SU-DHL-6 (cell line): ENCODE measurements around the gene IL1RL2.

ENCODE experiments used
- H2AFZ ChIP-seq: fragments of 200-600 bp; sonication (generic); 2 replicates; pipeline ENCODE4 v1.6.1; 2014; ENCODE audit warnings: low read depth, mild to moderate bottlenecking, moderate library complexity, mixed read lengths, antibody characterized with exemption, low read length; ENCODE audit not compliant: severe bottlenecking
- H3F3A ChIP-seq: fragments of 200-600 bp; shearing (Covaris generic); 2 replicates; pipeline ENCODE4 v1.6.0; 2016; ENCODE audit warnings: antibody characterized with exemption, mild to moderate bottlenecking; ENCODE audit not compliant: insufficient read depth
- H3K27ac ChIP-seq: fragments of 200-600 bp; sonication (generic); 2 replicates; pipeline ENCODE4 v1.5.1; 2016; ENCODE audit warnings: low read depth, mild to moderate bottlenecking, low read length, moderate library complexity, mixed read lengths
- H3K27me3 ChIP-seq: fragments of 200-600 bp; sonication (generic), shearing (Covaris generic); 2 replicates; pipeline ENCODE4 v1.6.0; 2014; ENCODE audit warnings: mild to moderate bottlenecking, low read length
- H3K36me3 ChIP-seq: fragments of 200-600 bp; sonication (generic); 2 replicates; pipeline ENCODE4 v1.6.1; 2014; ENCODE audit warnings: mild to moderate bottlenecking, low read length, mixed read lengths
- H3K4me2 ChIP-seq: fragments of 300-600, 200-600 bp; shearing (Covaris generic), sonication (generic); 2 replicates; pipeline ENCODE4 v1.6.0; 2014; ENCODE audit warnings: low read length, low read depth, mild to moderate bottlenecking; ENCODE audit not compliant: poor library complexity, severe bottlenecking
- H3K4me3 ChIP-seq: fragments of 200-600 bp; sonication (generic); 2 replicates; pipeline ENCODE4 v1.5.1; 2014; ENCODE audit warnings: antibody characterized with exemption, low read length, mild to moderate bottlenecking, mixed read lengths; ENCODE audit not compliant: insufficient read depth, poor library complexity, severe bottlenecking
- H3K79me2 ChIP-seq: fragments of 200-600 bp; sonication (generic); 2 replicates; pipeline ENCODE4 v1.6.1; 2014; ENCODE audit warnings: mild to moderate bottlenecking, low read length, moderate library complexity; ENCODE audit not compliant: insufficient read depth
- H3K9ac ChIP-seq: fragments of 200-600 bp; sonication (generic); 2 replicates; pipeline ENCODE4 v1.7.0; 2014; ENCODE audit warnings: mild to moderate bottlenecking, low read length
- H3K9me2 ChIP-seq: fragments of 200-600 bp; sonication (generic); replicated peaks from 2 replicates; pipeline ENCODE4 v1.6.1; 2014; ENCODE audit warnings: low read length; ENCODE audit not compliant: insufficient read depth
- H3K9me3 ChIP-seq: fragments of 200-600 bp; sonication (generic); 2 replicates; pipeline ENCODE4 v1.6.1; 2014; ENCODE audit warnings: low read length, mixed read lengths; ENCODE audit not compliant: insufficient read depth
- H4K20me1 ChIP-seq: fragments of 200-600 bp; sonication (generic); 2 replicates; pipeline ENCODE4 v1.6.1; 2014; ENCODE audit warnings: low read depth, mild to moderate bottlenecking, antibody characterized with exemption, low read length, moderate library complexity, mixed read lengths
- CTCF ChIP-seq: fragments of 200-600 bp; sonication (generic); IDR thresholded peaks from one replicate; pipeline ENCODE4 v1.5.1; 2017; ENCODE audit warnings: antibody characterized with exemption, mild to moderate bottlenecking, low read length, moderate library complexity; ENCODE audit not compliant: insufficient read depth, poor library complexity, severe bottlenecking
- EZH2phosphoT487 ChIP-seq: fragments of 200-600 bp; sonication (generic), shearing (Covaris generic); conservative IDR thresholded peaks from 2 replicates; pipeline ENCODE4 v1.6.1; 2018; ENCODE audit warnings: mild to moderate bottlenecking, antibody characterized with exemption, low read length, moderate library complexity, mixed read lengths

The IL1RL2 gene

GRCh38 chr2:102180687-102180999, 6.2 kb upstream of the IL1RL2 start:
- Histone ChIP-seq H3K36me3 (no peaks in the 10 kb centered on the region), H3K9me2 (no peaks in the 10 kb centered on the region), H3K9ac (no peak overlapping the region), H2AFZ (no peak overlapping the region), H3K27ac (no peak overlapping the region), H3K4me3 (no peak overlapping the region), H3F3A (no peaks in the 10 kb centered on the region), H3K9me3 (no peaks in the 10 kb centered on the region), H3K27me3 (no peaks in the 10 kb centered on the region), H4K20me1 (no peaks in the 10 kb centered on the region), H3K79me2 (no peaks in the 10 kb centered on the region), H3K4me2 (no peak overlapping the region)
- TF ChIP-seq CTCF = no peak
- TF ChIP-seq EZH2phosphoT487 = no peak

GRCh38 chr2:102181376-102181775, 5.4 kb upstream of the IL1RL2 start:
- Histone ChIP-seq H3K36me3 (no peaks in the 10 kb centered on the region), H3K9me2 (no peaks in the 10 kb centered on the region), H3K27me3 (no peaks in the 10 kb centered on the region), H2AFZ (no peak overlapping the region), H3K79me2 (no peaks in the 10 kb centered on the region), H3F3A (no peaks in the 10 kb centered on the region), H3K27ac (no peak overlapping the region), H3K9me3 (no peaks in the 10 kb centered on the region), H3K9ac (no peak overlapping the region), H4K20me1 (no peaks in the 10 kb centered on the region), H3K4me3 (no peak overlapping the region), H3K4me2 (no peak overlapping the region)
- TF ChIP-seq EZH2phosphoT487 (no peak), CTCF (no peak)

GRCh38 chr2:102181919-102182635, 4.7 kb upstream of the IL1RL2 start:
- no peaks in the 10 kb centered on the region for H3F3A ChIP-seq
- no peak overlapping the region for H3K27ac ChIP-seq
- no peaks in the 10 kb centered on the region for H3K79me2 ChIP-seq
- H2AFZ ChIP-seq = no peak overlapping the region
- H3K4me2 ChIP-seq = no peak overlapping the region
- H3K27me3 ChIP-seq = no peaks in the 10 kb centered on the region
- no peaks in the 10 kb centered on the region for H3K9me2 ChIP-seq
- TF ChIP-seq CTCF = no peak
- no peak for TF ChIP-seq EZH2phosphoT487
- no peak overlapping the region for H3K9ac ChIP-seq
- H4K20me1 ChIP-seq = no peaks in the 10 kb centered on the region
- H3K9me3 ChIP-seq = no peaks in the 10 kb centered on the region
- no peak overlapping the region for H3K4me3 ChIP-seq
- no peaks in the 10 kb centered on the region for H3K36me3 ChIP-seq
